Measurements from ENCODE around the gene TPK1.
"Not testable (repeated sequence)": the region's sequence is repeated elsewhere in the genome, so short reads cannot be mapped to it uniquely, and the experiment has no call there.

Gene TPK1

GRCh38 chr7:144629598-144629997 is 206.3 kb downstream of the TPK1 start:
- no peak for DNase-seq (ENCODE audit: low read depth, low spot score)

GRCh38 chr7:144629011-144629410 is 206.8 kb downstream of the TPK1 start:
- DNase-seq (ENCODE audit: low read depth, low spot score): no peak

- no peak for DNase-seq (ENCODE audit: low read depth, low spot score)
Measured at GRCh38 chr7:144628176-144628575, 207.7 kb downstream of the TPK1 start.

- no peak for DNase-seq (ENCODE audit: low read depth, low spot score)
Measured at GRCh38 chr7:144622745-144623144, 213.1 kb downstream of the TPK1 start.

- DNase-seq (ENCODE audit: low read depth, low spot score): no peak
Measured at GRCh38 chr7:144606261-144606660, 229.6 kb downstream of the TPK1 start.

GRCh38 chr7:144596953-144597352 is 238.9 kb downstream of the TPK1 start:
- no peak for DNase-seq (ENCODE audit: low read depth, low spot score)

- DNase-seq (ENCODE audit: low read depth, low spot score): no peak
Measured at GRCh38 chr7:144594580-144594979, 241.3 kb downstream of the TPK1 start.

- no peak for DNase-seq (ENCODE audit: low read depth, low spot score)
Measured at GRCh38 chr7:144588559-144589051, 247.2 kb downstream of the TPK1 start.

- no peak for DNase-seq (ENCODE audit: low read depth, low spot score)
Measured at GRCh38 chr7:144587701-144588100, 248.2 kb downstream of the TPK1 start.

GRCh38 chr7:144584726-144585125 is 251.1 kb downstream of the TPK1 start:
- DNase-seq (ENCODE audit: low read depth, low spot score): no peak

GRCh38 chr7:144579687-144580086 is 256.2 kb downstream of the TPK1 start:
- no peak for DNase-seq (ENCODE audit: low read depth, low spot score)

- DNase-seq (ENCODE audit: low read depth, low spot score): no peak
Measured at GRCh38 chr7:144575456-144575855, 260.4 kb downstream of the TPK1 start.

- not testable (repeated sequence) for DNase-seq (ENCODE audit: low read depth, low spot score)
Measured at GRCh38 chr7:144574753-144575152, 261.1 kb downstream of the TPK1 start.

- no peak for DNase-seq (ENCODE audit: low read depth, low spot score)
Measured at GRCh38 chr7:144568233-144568632, 267.6 kb downstream of the TPK1 start.

- DNase-seq (ENCODE audit: low read depth, low spot score): no peak
Measured at GRCh38 chr7:144565586-144565985, 270.3 kb downstream of the TPK1 start.

GRCh38 chr7:144549861-144550260 is 286.0 kb downstream of the TPK1 start:
- no peak for DNase-seq (ENCODE audit: low read depth, low spot score)

- no peak for DNase-seq (ENCODE audit: low read depth, low spot score)
Measured at GRCh38 chr7:144548556-144548955, 287.3 kb downstream of the TPK1 start.

GRCh38 chr7:144547888-144548287 is 288.0 kb downstream of the TPK1 start:
- DNase-seq (ENCODE audit: low read depth, low spot score): no peak

GRCh38 chr7:144546782-144547181 is 289.1 kb downstream of the TPK1 start:
- DNase-seq (ENCODE audit: low read depth, low spot score): no peak

- no peak for DNase-seq (ENCODE audit: low read depth, low spot score)
Measured at GRCh38 chr7:144545330-144545729, 290.5 kb downstream of the TPK1 start.

GRCh38 chr7:144534655-144535395 is 301.0 kb downstream of the TPK1 start:
- no peak for DNase-seq (ENCODE audit: low read depth, low spot score)

GRCh38 chr7:144534196-144534595 is 301.7 kb downstream of the TPK1 start:
- no peak for DNase-seq (ENCODE audit: low read depth, low spot score)

GRCh38 chr7:144531181-144531580 is 304.7 kb downstream of the TPK1 start:
- DNase-seq (ENCODE audit: low read depth, low spot score): no peak

Measured in activated naive CD8-positive, alpha-beta T cell treated with anti-CD3 and anti-CD28 coated beads, Interleukin-2, amount 50 U/mL, for 16 hours (primary cell).